HL-60 (cell line): Measurements from ENCODE around the gene KAZN.

ENCODE experiments used
- DNase-seq, 2 experiments: peaks; one replicate each; pipeline ENCODE4 v3.0.0-alpha.2; 2010 to 2020; ENCODE audit warnings: low read depth in 1 of 2, low spot score in 1 of 2
- H3K27ac ChIP-seq: fragments of 250-450 bp; sonication (Bioruptor Pico); replicated peaks from 2 replicates; pipeline ENCODE4 v1.5.1; 2020; ENCODE audit warnings: mild to moderate bottlenecking, moderate library complexity
- H3K27me3 ChIP-seq: fragments of 250-450 bp; sonication (Bioruptor Pico); 2 replicates; pipeline ENCODE4 v1.5.1; 2021; ENCODE audit warnings: mild to moderate bottlenecking, moderate library complexity; ENCODE audit not compliant: insufficient read depth, poor library complexity, severe bottlenecking
- H3K4me3 ChIP-seq: replicated peaks from 2 replicates; pipeline ENCODE4 v1.5.1; 2011; ENCODE audit warnings: mild to moderate bottlenecking, control low read depth, low read length; ENCODE audit not compliant: insufficient read depth
- CTCF ChIP-seq: IDR thresholded peaks from one replicate; pipeline ENCODE4 v1.5.1; 2011; ENCODE audit warnings: low read length, control low read depth, inconsistent platforms; ENCODE audit not compliant: insufficient read depth
- GABPA ChIP-seq: IDR thresholded peaks from 2 replicates; pipeline ENCODE4 v1.6.1; 2012; ENCODE audit warnings: low read depth
- POLR2AphosphoS5 ChIP-seq: IDR thresholded peaks from 2 replicates; pipeline ENCODE4 v1.6.1; 2012; ENCODE audit warnings: low read depth
- REST ChIP-seq: IDR thresholded peaks from 2 replicates; pipeline ENCODE4 v1.6.1; 2012; ENCODE audit warnings: low read depth; ENCODE audit not compliant: insufficient replicate concordance
- SPI1 ChIP-seq: IDR thresholded peaks from 2 replicates; pipeline ENCODE4 v1.6.1; 2012; ENCODE audit warnings: low read depth, mild to moderate bottlenecking, borderline replicate concordance

The KAZN gene

GRCh38 chr1:14741532-14741931 lies 143.0 kb downstream of the KAZN start:
- Histone ChIP-seq H3K4me3 (no peak overlapping the region), H3K27me3 (no peaks in the 10 kb centered on the region), H3K27ac (no peak overlapping the region)
- TF ChIP-seq CTCF: no peak
- no peak for TF ChIP-seq POLR2AphosphoS5
- no peak for TF ChIP-seq SPI1
- no peak for TF ChIP-seq GABPA
- no peak for TF ChIP-seq REST
- no peak for DNase-seq

GRCh38 chr1:14742181-14742980 lies 143.9 kb downstream of the KAZN start:
- TF ChIP-seq SPI1 (no peak), CTCF (no peak), POLR2AphosphoS5 (no peak), GABPA (no peak), REST (no peak)
- H3K27ac ChIP-seq: no peak overlapping the region
- DNase-seq: no peak
- H3K27me3 ChIP-seq: no peaks in the 10 kb centered on the region
- no peak overlapping the region for H3K4me3 ChIP-seq

- Histone ChIP-seq H3K27me3 (no peaks in the 10 kb centered on the region), H3K27ac (no peak overlapping the region)
- TF ChIP-seq POLR2AphosphoS5 (no peak), REST (no peak), SPI1 (no peak), GABPA (no peak), CTCF (no peak)
Measured at GRCh38 chr1:14743368-14743767, 144.9 kb downstream of the KAZN start.

More at GRCh38 chr1:14743368-14743767, 144.9 kb downstream of the KAZN start:
- DNase-seq: no peak
- H3K4me3 ChIP-seq: no peak overlapping the region
